ENCODE data around the gene TLK1.

DNA sequence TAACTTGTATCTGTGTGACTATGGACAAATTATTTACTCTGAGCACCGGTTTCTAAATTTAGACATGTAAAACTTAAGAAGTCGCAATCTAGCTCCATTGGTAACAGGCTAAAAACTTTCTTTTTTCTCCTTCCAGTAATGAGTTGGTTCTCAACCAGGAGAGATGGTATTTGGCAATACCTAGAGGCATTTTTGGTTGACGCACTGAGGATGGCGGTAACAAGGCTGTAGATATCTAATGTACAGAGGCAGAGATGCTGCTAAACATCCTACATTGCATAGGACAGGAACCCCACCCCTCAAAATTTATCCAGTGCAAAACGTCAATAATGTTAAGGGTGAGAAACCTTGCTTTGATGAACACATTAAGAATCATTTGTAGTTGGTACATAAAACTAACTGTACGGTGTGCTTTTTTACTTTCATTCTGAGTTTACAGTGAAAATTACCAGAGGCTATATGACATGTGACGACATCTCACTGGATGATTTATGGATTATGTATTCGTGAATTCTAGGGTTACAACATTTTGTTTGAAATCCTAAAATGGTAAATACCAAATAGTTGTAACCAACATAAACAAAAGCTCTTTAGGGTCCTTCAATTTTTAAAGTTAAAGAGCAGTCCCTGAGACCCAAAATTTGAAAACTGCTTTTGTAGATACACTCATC lies 91.3 kb downstream of the TLK1 start:
- TF ChIP-seq, protein P1, sequence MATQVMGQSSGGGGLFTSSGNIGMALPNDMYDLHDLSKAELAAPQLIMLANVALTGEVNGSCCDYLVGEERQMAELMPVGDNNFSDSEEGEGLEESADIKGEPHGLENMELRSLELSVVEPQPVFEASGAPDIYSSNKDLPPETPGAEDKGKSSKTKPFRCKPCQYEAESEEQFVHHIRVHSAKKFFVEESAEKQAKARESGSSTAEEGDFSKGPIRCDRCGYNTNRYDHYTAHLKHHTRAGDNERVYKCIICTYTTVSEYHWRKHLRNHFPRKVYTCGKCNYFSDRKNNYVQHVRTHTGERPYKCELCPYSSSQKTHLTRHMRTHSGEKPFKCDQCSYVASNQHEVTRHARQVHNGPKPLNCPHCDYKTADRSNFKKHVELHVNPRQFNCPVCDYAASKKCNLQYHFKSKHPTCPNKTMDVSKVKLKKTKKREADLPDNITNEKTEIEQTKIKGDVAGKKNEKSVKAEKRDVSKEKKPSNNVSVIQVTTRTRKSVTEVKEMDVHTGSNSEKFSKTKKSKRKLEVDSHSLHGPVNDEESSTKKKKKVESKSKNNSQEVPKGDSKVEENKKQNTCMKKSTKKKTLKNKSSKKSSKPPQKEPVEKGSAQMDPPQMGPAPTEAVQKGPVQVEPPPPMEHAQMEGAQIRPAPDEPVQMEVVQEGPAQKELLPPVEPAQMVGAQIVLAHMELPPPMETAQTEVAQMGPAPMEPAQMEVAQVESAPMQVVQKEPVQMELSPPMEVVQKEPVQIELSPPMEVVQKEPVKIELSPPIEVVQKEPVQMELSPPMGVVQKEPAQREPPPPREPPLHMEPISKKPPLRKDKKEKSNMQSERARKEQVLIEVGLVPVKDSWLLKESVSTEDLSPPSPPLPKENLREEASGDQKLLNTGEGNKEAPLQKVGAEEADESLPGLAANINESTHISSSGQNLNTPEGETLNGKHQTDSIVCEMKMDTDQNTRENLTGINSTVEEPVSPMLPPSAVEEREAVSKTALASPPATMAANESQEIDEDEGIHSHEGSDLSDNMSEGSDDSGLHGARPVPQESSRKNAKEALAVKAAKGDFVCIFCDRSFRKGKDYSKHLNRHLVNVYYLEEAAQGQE (IDR thresholded peaks at IDR 0.05; ENCODE audit: borderline replicate concordance) = no peak
- TF ChIP-seq, protein P2, sequence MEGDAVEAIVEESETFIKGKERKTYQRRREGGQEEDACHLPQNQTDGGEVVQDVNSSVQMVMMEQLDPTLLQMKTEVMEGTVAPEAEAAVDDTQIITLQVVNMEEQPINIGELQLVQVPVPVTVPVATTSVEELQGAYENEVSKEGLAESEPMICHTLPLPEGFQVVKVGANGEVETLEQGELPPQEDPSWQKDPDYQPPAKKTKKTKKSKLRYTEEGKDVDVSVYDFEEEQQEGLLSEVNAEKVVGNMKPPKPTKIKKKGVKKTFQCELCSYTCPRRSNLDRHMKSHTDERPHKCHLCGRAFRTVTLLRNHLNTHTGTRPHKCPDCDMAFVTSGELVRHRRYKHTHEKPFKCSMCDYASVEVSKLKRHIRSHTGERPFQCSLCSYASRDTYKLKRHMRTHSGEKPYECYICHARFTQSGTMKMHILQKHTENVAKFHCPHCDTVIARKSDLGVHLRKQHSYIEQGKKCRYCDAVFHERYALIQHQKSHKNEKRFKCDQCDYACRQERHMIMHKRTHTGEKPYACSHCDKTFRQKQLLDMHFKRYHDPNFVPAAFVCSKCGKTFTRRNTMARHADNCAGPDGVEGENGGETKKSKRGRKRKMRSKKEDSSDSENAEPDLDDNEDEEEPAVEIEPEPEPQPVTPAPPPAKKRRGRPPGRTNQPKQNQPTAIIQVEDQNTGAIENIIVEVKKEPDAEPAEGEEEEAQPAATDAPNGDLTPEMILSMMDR (IDR thresholded peaks at IDR 0.05; ENCODE audit: poor library complexity, severe bottlenecking) = no peak
- TF ChIP-seq EZH2 (IDR thresholded peaks at IDR 0.05; ENCODE audit: borderline replicate concordance, insufficient read depth, low read length, poor library complexity, severe bottlenecking) (no peak), TAF1 (IDR thresholded peaks at IDR 0.05; ENCODE audit: low read depth) (no peak), EP300 (conservative IDR thresholded peaks at IDR 0.05; ENCODE audit: poor library complexity, severe bottlenecking) (no peak), POLR2AphosphoS5 (IDR thresholded peaks at IDR 0.05) (no peak)

Data from neural cell (in vitro differentiated cells).